Upper lobe of left lung (tissue), 6 donors: Measurements from ENCODE around the gene SPATA20. TPM values are rescaled to one million over a fixed set of nuclear protein-coding genes. Genes with fewer than 3 reads are reported as not detected.
A peak's percentile ranks its signal among the peaks of the same experiment; 100 is the strongest.

Experiments
- ATAC-seq, 2 donors: fragments of 200-7000 bp; cut with Tn5 transposase; one replicate each; pipeline ENCODE4 v1.9.1; 2022; ENCODE audit warnings: mild to moderate bottlenecking in 2 of 2, moderate library complexity in 2 of 2; ENCODE audit not compliant: low FRiP score in 2 of 2
- DNase-seq, 2 donors: peaks; one replicate each; pipeline ENCODE4 v3.0.0-alpha.2; 2019 to 2020
- H3K27ac ChIP-seq, 4 donors: fragments of 200-600 bp; sonication (generic); one replicate each; pipeline ENCODE4 v1.5.1; 2016 to 2019
- H3K27me3 ChIP-seq, 4 donors: fragments of 200-600 bp; sonication (generic); one replicate each; pipeline ENCODE4 v1.5.1; 2017 to 2019
- H3K36me3 ChIP-seq, 4 donors: fragments of 200-600 bp; sonication (generic); one replicate each; pipeline ENCODE4 v1.5.1; 2016 to 2019
- H3K4me1 ChIP-seq, 4 donors: fragments of 200-600 bp; sonication (generic); one replicate each; pipeline ENCODE4 v1.5.1; 2018 to 2019
- H3K4me3 ChIP-seq, 4 donors: fragments of 200-600 bp; sonication (generic); one replicate each; pipeline ENCODE4 v1.5.1; 2017 to 2019; ENCODE audit warnings: mild to moderate bottlenecking in 2 of 4, moderate library complexity in 1 of 4
- H3K9me3 ChIP-seq, 4 donors: fragments of 200-600 bp; sonication (generic); one replicate each; pipeline ENCODE4 v1.5.1; 2018 to 2019
- EP300 ChIP-seq, 4 donors: sonication (generic); formaldehyde crosslinking; IDR thresholded peaks; one replicate each; pipeline ENCODE4 v1.5.1; 2017; ENCODE audit warnings: antibody characterized with exemption in 4 of 4, control low read depth in 2 of 4
- POLR2A ChIP-seq, 4 donors: fragments of 450-650 bp; IDR thresholded peaks; one replicate each; pipeline ENCODE4 v1.5.1; 2016 to 2017; ENCODE audit warnings: antibody characterized with exemption in 4 of 4, mild to moderate bottlenecking in 2 of 4
- POLR2AphosphoS5 ChIP-seq, 2 donors: sonication (generic); formaldehyde crosslinking; IDR thresholded peaks; one replicate each; pipeline ENCODE4 v1.5.1; 2017; ENCODE audit warnings: antibody characterized with exemption in 2 of 2
- WGBS, 2 donors: methylation state at CpG; one replicate each; pipeline ENCODE4 v1.1.5; 2017 to 2018; 5-methylcytosine and 5-hydroxymethylcytosine counted together
- total RNA-seq, 6 donors: library from RNA; depleted of rRNA in 4 of 6; stranded (reverse); fragments of >200 nt in 4 of 6; gene quantifications; one replicate each; pipeline versions ENCODE4 v1.1.0 to v1.2.1, GENCODE V29; 2016 to 2021
- TF ChIP-seq, protein P1 (sequence below), 6 experiments: fragments of 450-650 bp in 4 of 6; fragments of 200-600 bp in 2 of 6; sonication (generic) in 2 of 6; IDR thresholded peaks; one replicate each; pipeline ENCODE4 v1.5.1; 2016 to 2019; ENCODE audit warnings: antibody characterized with exemption in 6 of 6
- donor health status: DM: no; HTN: no; CAD: no; lungs with moderate emphysema.
- donor health status: DM: no; HTN: yes; CAD: no; lungs with severe emphysema.

Gene SPATA20
- total RNA-seq, 6 donors from 2014 or later, result 32.9 to 111 (median 46.4) TPM

DNA sequence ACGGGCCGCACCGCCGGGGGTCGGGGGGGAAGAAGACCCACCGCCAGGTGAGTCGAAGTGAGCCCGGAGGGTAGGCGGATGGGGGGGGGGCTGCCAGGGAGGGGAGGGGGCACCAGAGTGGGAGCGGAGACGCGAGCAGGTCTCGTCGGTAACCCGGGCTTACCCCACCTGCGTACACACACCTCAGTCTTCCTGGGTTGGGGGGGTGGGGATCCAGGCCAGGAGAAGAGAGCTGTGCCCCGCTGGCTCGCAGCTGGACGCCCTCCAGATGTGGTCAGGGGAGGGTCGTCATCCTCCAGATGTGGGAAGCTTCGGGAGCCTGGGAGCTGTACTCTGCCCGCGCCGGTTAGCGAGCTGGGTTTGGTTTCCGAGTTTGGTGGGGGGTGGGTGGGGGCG is 14.8 kb downstream of the SPATA20 start:
- Histone ChIP-seq H3K36me3 (no peaks in the 10 kb centered on the region), H3K9me3 (no peaks in the 10 kb centered on the region), H3K4me3 (peak overlapping the region in 1 of 4 donors; percentile 60), H3K27me3 (peaks cover 0 to 46% (median 32%) of the 10 kb centered on the region in 4 donors), H3K27ac (no peak overlapping the region), H3K4me1 (peaks cover 38 to 60% (median 41%) of the 10 kb centered on the region in 4 donors)
- ATAC-seq (no peak), DNase-seq (no peak)
- WGBS, 2 donors, result 0 to 1% methylated on average over 7 to 17 of the region's 27 CpGs
- TF ChIP-seq EP300 (IDR thresholded peaks at IDR 0.05) (no peak), POLR2A (IDR thresholded peaks at IDR 0.05) (no peak), POLR2AphosphoS5 (IDR thresholded peaks at IDR 0.05) (no peak)
- TF ChIP-seq, protein P1, sequence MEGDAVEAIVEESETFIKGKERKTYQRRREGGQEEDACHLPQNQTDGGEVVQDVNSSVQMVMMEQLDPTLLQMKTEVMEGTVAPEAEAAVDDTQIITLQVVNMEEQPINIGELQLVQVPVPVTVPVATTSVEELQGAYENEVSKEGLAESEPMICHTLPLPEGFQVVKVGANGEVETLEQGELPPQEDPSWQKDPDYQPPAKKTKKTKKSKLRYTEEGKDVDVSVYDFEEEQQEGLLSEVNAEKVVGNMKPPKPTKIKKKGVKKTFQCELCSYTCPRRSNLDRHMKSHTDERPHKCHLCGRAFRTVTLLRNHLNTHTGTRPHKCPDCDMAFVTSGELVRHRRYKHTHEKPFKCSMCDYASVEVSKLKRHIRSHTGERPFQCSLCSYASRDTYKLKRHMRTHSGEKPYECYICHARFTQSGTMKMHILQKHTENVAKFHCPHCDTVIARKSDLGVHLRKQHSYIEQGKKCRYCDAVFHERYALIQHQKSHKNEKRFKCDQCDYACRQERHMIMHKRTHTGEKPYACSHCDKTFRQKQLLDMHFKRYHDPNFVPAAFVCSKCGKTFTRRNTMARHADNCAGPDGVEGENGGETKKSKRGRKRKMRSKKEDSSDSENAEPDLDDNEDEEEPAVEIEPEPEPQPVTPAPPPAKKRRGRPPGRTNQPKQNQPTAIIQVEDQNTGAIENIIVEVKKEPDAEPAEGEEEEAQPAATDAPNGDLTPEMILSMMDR (IDR thresholded peaks at IDR 0.05), result no peak

DNA sequence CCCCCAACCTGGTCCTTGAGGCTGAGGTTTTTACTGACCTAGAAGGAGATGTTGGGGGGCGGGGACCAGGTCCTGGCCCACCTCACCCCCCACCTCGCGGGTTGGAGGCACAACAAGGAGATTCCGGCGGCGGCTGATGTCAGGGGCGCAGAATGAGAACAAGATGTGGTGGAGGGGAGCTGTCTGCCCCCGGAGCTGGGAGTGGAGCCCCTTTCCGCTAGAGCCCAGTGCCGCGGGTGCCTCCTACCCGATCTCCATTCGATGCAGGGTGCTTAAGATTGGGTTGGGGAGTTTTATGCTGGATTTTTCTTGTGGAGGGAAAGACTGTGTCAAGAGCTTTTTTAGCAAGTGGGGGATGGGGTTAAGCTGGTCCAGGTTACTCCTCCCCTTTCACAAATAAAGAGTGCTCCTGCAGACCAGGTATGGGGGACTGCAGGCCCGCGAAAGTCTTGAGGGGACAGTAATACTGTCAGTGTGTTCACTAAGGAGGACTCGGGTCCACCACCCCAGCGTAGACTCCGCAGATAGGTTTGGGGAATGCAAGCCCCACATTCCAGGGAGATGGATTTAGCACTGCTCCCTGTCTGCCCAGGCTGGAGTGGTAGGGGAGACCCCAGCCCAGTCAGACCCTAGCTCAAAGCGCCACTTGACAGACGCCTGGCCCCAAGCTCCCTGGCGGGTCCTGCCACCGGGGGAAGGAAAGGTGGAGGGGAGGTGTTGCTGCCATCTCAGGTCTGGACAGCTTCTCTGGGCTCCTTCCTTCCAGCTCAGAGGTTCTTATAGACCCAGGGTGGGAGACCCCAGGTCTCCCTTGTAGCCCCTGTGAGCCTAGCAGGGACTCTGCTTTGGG is 15.5 kb downstream of the SPATA20 start:
- DNase-seq (no peak), ATAC-seq (no peak)
- TF ChIP-seq, protein P1 (IDR thresholded peaks at IDR 0.05), result no peak
- TF ChIP-seq POLR2AphosphoS5 (IDR thresholded peaks at IDR 0.05) (no peak), POLR2A (IDR thresholded peaks at IDR 0.05) (no peak), EP300 (IDR thresholded peaks at IDR 0.05) (no peak)
- no peaks in the 10 kb centered on the region for H3K36me3 ChIP-seq
- no peaks in the 10 kb centered on the region for H3K9me3 ChIP-seq
- no peak overlapping the region for H3K4me3 ChIP-seq
- H3K27me3 ChIP-seq, result peaks cover 0 to 46% (median 32%) of the 10 kb centered on the region in 4 donors
- no peak overlapping the region for H3K27ac ChIP-seq
- peaks cover 38 to 60% (median 41%) of the 10 kb centered on the region in 4 donors for H3K4me1 ChIP-seq
- WGBS, 2 donors, result 17 to 20% methylated on average over 18 to 22 of the region's 22 CpGs

DNA sequence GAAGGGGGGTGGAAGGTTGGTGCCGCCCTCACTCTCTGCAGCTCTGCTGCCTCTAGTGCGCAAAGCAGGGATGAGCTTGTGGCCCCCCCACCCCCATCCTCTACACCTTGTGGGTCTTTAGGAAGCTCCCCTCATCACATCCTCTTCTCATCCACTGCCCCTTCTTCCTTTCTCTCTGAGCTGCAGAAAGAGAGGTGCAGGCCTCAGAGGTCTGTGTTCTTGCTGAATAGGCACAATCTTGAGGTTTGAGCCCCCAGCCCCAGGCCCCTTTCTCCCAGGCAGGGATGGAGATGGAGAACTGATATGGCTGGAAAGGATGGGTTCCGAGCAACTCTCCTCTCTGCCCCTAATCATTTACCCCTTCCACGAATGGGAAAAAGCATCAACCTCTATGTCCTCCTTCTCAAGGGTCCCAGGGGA is 16.1 kb downstream of the SPATA20 start:
- WGBS, 2 donors, result 64 to 70% methylated on average over 4 of the region's 4 CpGs

DNA sequence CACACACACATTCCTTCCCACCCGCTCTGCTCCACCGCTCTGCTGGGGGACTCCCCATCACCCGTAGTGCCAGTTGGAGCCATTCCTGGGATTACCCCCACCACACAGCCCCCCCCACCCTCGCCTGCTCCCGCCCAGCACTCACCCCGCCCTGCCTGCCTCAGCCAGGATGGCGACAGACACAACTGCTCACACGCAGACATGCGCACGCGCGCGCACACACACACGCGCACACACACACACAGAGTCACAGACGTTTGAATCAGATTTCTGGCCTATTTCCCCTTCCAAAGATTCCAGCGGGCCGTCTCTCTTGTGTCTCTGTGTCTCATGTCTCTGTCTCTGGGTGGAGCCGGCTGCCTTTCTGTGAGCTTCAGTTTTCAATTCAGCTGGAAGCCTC is 17.9 kb downstream of the SPATA20 start:
- Histone ChIP-seq H3K4me1 (peaks cover 23 to 39% (median 23%) of the 10 kb centered on the region in 4 donors), H3K4me3 (no peak overlapping the region), H3K27me3 (peaks cover 0 to 35% (median 23%) of the 10 kb centered on the region in 4 donors), H3K9me3 (no peaks in the 10 kb centered on the region), H3K27ac (no peak overlapping the region), H3K36me3 (no peaks in the 10 kb centered on the region)
- WGBS, 2 donors, result 18 to 27% methylated on average over 16 to 17 of the region's 19 CpGs
- TF ChIP-seq EP300 (IDR thresholded peaks at IDR 0.05) (no peak), POLR2A (IDR thresholded peaks at IDR 0.05) (no peak)
- ATAC-seq (peak; percentile 31 to 79), DNase-seq (peak in 1 of 2 donors; percentile 90)

More for the DNA sequence above, 16.1 kb downstream of the SPATA20 start:
- Histone ChIP-seq H3K36me3 (no peaks in the 10 kb centered on the region), H3K4me1 (peaks cover 38 to 57% (median 41%) of the 10 kb centered on the region in 4 donors), H3K9me3 (no peaks in the 10 kb centered on the region), H3K27me3 (peaks cover 0 to 46% (median 32%) of the 10 kb centered on the region in 4 donors), H3K27ac (no peak overlapping the region), H3K4me3 (no peak overlapping the region)
- ATAC-seq (no peak), DNase-seq (no peak)
- TF ChIP-seq POLR2A (IDR thresholded peaks at IDR 0.05) (no peak), EP300 (IDR thresholded peaks at IDR 0.05) (no peak), POLR2AphosphoS5 (IDR thresholded peaks at IDR 0.05) (no peak)
- TF ChIP-seq, protein P1 (IDR thresholded peaks at IDR 0.05), result no peak

DNA sequence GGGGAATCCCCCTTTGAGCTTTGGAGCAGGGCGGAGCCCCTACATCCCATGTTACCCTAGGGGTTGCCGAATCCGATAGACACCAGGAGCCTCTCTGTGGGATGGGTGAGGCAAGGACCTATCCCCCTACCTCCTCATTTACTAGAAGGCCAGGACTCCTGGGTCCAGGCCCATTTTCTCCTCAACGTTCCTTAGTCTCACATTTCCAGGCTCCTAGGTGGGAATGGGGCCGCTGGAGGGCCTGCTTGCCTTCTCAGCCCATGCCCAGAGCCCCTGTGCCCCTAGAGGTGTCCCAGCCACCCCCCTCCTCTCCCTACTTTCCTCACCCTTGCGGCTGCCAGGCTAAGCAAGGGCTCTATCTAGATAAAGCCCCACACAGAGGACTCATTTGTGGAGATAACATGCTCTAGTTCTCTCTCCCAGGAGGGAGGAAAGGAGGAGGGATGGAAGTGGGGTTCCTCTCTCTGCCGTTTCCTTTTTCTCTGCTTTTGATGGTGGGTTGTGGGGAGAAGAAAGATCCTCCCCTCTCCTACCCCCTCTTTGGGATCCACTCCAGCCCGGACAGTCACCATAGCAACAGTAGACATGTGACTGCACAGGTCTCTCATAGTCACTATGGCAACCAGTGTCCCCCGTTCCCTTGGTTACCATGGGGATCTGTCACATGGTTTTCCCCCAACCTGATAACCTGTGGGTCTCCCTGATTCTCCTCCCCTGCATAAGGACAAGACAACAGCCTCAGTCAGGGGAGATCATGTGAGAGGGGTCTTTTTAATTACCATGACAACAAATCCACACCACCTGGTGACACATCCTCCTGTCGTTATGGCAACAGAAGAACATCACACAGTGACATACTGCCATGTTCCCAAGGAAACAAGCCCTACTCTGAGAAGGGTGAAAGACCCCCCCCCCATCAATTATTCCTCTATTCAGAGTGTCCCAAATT is 18.7 kb downstream of the SPATA20 start:
- no peak for DNase-seq
- H3K4me3 ChIP-seq, result no peak overlapping the region
- H3K27me3 ChIP-seq, result peaks cover 0 to 30% (median 18%) of the 10 kb centered on the region in 4 donors

More for the DNA sequence above, 18.7 kb downstream of the SPATA20 start:
- whole genome bisulfite sequencing, 2 donors, result 29 to 40% methylated on average over 7 to 10 of the region's 10 CpGs
- ATAC-seq, result no peak
- TF ChIP-seq, protein P1 (IDR thresholded peaks at IDR 0.05), result no peak
- TF ChIP-seq EP300 (IDR thresholded peaks at IDR 0.05), result no peak
- TF ChIP-seq POLR2AphosphoS5 (IDR thresholded peaks at IDR 0.05), result no peak
- TF ChIP-seq POLR2A (IDR thresholded peaks at IDR 0.05), result no peak
- Histone ChIP-seq H3K27ac (no peak overlapping the region), H3K9me3 (no peaks in the 10 kb centered on the region), H3K36me3 (no peaks in the 10 kb centered on the region), H3K4me1 (peaks cover 16 to 32% (median 16%) of the 10 kb centered on the region in 4 donors)
